DND-41 (cell line): Measurements from ENCODE around the gene DYNLL2.

Source experiments
- EZH2 ChIP-seq: IDR thresholded peaks from 3 replicates; pipeline ENCODE4 v1.6.1; 2012; ENCODE audit warnings: borderline replicate concordance, low read depth, mild to moderate bottlenecking, moderate library complexity, low read length, inconsistent platforms; ENCODE audit not compliant: severe bottlenecking
- TF ChIP-seq, protein P1 (sequence below): IDR thresholded peaks from 2 replicates; pipeline ENCODE4 v1.5.1; 2012; ENCODE audit warnings: borderline replicate concordance, low read length, moderate library complexity, mild to moderate bottlenecking; ENCODE audit not compliant: poor library complexity, severe bottlenecking; ENCODE audit errors: extremely low read depth

DNA sequence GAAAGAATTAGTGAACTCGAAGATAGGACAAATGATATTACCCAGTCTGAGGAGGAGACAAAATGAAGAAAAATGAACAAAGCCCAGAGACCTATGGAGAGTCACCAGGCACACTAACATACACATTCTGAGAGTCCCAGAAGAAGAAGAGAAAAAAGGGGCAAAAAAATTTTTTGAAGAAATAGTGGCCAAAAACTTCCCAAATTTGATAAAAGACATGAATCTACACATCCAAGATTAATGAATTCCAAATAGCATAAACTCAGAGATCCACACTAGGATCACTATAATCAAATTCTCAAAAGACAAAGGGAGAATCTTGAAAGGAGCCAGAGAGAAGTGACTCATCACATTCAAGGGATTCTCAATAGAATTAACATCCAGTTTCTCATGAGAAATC, 61.6 kb downstream of the DYNLL2 start:
- TF ChIP-seq, protein P1, sequence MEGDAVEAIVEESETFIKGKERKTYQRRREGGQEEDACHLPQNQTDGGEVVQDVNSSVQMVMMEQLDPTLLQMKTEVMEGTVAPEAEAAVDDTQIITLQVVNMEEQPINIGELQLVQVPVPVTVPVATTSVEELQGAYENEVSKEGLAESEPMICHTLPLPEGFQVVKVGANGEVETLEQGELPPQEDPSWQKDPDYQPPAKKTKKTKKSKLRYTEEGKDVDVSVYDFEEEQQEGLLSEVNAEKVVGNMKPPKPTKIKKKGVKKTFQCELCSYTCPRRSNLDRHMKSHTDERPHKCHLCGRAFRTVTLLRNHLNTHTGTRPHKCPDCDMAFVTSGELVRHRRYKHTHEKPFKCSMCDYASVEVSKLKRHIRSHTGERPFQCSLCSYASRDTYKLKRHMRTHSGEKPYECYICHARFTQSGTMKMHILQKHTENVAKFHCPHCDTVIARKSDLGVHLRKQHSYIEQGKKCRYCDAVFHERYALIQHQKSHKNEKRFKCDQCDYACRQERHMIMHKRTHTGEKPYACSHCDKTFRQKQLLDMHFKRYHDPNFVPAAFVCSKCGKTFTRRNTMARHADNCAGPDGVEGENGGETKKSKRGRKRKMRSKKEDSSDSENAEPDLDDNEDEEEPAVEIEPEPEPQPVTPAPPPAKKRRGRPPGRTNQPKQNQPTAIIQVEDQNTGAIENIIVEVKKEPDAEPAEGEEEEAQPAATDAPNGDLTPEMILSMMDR, result no peak
- TF ChIP-seq EZH2, result no peak
